Measurements from ENCODE around the gene LTK. TPM values are rescaled to one million over a fixed set of nuclear protein-coding genes. Genes with fewer than 3 reads are reported as not detected.

Gene LTK
- total and polyA plus RNA-seq, 2 of the 8 experiments (the other 6 are each of a cell fraction or from before 2014, with no cell fraction given) = 0.05 to 0.19 TPM

DNA sequence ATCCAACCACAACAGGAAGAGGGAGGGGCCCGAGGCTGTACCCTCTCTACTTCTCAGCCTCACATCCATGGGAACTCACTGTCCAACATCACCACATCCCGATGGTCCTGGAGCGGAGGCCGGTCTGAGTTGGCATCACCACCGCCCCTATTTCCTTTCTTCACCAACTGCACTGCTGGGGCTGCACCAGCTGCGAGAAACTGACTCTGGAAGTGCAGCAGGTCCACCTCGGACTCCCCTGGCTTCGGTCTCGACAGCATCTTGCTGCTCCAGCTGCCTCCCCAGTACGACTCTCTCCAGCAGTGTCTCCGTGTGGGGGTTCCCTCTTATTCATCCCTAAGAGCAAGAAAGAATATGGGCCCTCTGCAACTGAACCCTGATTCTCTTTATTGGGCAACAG is 23.2 kb upstream of the LTK start:
- H3K4ac ChIP-seq (replicated peaks; ENCODE audit: insufficient read length, low read depth, low read length) = no peak overlapping the region
- WGBS, 2 experiments (ENCODE audit: extremely low coverage in 1 of 2, insufficient coverage in 1 of 2, insufficient read length in 1 of 2, insufficient replicate concordance in 2 of 2, low coverage in 1 of 2, low lambda C conversion rate in 2 of 2, missing lambda C conversion rate in 1 of 2) = 95% methylated on average over 11 of the region's 11 CpGs; no CpG with 5 or more reads in 1 of the 2 experiments
- no peak overlapping the region for H4K5ac ChIP-seq (ENCODE audit: insufficient read length, low read depth, low read length)
- no peak overlapping the region for H2BK12ac ChIP-seq (ENCODE audit: low read depth, low read length)
- H3K23ac ChIP-seq (ENCODE audit: insufficient read length) = no peak overlapping the region
- no peak overlapping the region for H2BK15ac ChIP-seq (ENCODE audit: low read length)
- no peaks in the 10 kb centered on the region for H3K79me2 ChIP-seq (ENCODE audit: control insufficient read depth in 1 of 2, insufficient read depth in 2 of 2, low read length in 2 of 2)
- no peak overlapping the region for H2BK20ac ChIP-seq (ENCODE audit: low read length)
- no peaks in the 10 kb centered on the region for H3K79me1 ChIP-seq (ENCODE audit: low read depth, low read length)
- no peak overlapping the region for H3K4me2 ChIP-seq (ENCODE audit: insufficient read depth in 1 of 2, low read depth in 2 of 2, low read length in 2 of 2)
- no peak overlapping the region for H4K8ac ChIP-seq (ENCODE audit: extremely low read depth, insufficient read depth, low read length)
- no peak overlapping the region for H3K14ac ChIP-seq (ENCODE audit: insufficient read length)
- no peak for DNase-seq (ENCODE audit: low read depth in 1 of 2, low spot score in 2 of 2)
- CTCF ChIA-PET (ENCODE audit: partially characterized antibody) = interaction anchor here (1.9 kb wide), 1 partner anchor 67 kb away, joined by 4 read pairs; no protein-coding TSS in a partner anchor
- no peak overlapping the region for H3K27ac ChIP-seq (ENCODE audit: low read depth, low read length)
- no peak overlapping the region for H2AFZ ChIP-seq (ENCODE audit: low read length)
- H3K36me3 ChIP-seq (ENCODE audit: control insufficient read depth in 2 of 4, insufficient read depth in 4 of 4, low read length in 3 of 4) = peaks cover 11 to 46% (median 35%) of the 10 kb centered on the region in 4 experiments
- H2BK120ac ChIP-seq (replicated peaks; ENCODE audit: low read depth, low read length) = no peak overlapping the region
- H3K23me2 ChIP-seq (ENCODE audit: low read depth, low read length) = no peaks in the 10 kb centered on the region
- no peaks in the 10 kb centered on the region for H3K4me1 ChIP-seq (replicated peaks in 1 of 4; ENCODE audit: control insufficient read depth in 3 of 4, insufficient read depth in 4 of 4, low read length in 3 of 4)
- POLR2A ChIA-PET (ENCODE audit: partially characterized antibody) = interaction anchor here (1.1 kb wide), 1 partner anchor 21 kb away, joined by 3 read pairs; no protein-coding TSS in a partner anchor
- FAIRE-seq = no peak
- no peak overlapping the region for H3K4me3 ChIP-seq (ENCODE audit: extremely low read depth in 1 of 4, insufficient read depth in 2 of 4, low read depth in 3 of 4, low read length in 4 of 4)
- H3K56ac ChIP-seq (replicated peaks; ENCODE audit: insufficient read length, low read depth, low read length) = no peak overlapping the region
- H3K9ac ChIP-seq (replicated peaks in 1 of 4; ENCODE audit: extremely low read depth in 1 of 4, low read depth in 3 of 4, low read length in 3 of 4) = no peak overlapping the region
- no peaks in the 10 kb centered on the region for H3K27me3 ChIP-seq (replicated peaks in 1 of 4; ENCODE audit: control insufficient read depth in 3 of 4, extremely low read depth in 1 of 4, insufficient read depth in 3 of 4, low read length in 3 of 4)
- no peak overlapping the region for H3K18ac ChIP-seq (ENCODE audit: extremely low read depth, low read length)
- H4K91ac ChIP-seq (replicated peaks; ENCODE audit: insufficient read length, low read length) = no peak overlapping the region
- H4K20me1 ChIP-seq (replicated peaks in 1 of 2; ENCODE audit: control insufficient read depth in 1 of 2, insufficient read depth in 2 of 2, low read length in 2 of 2) = peaks cover 1 to 2% of the 10 kb centered on the region in 2 experiments
- H3K9me3 ChIP-seq (ENCODE audit: insufficient read depth in 2 of 2, low read depth in 1 of 2, low read length in 1 of 2) = no peaks in the 10 kb centered on the region
- no peak overlapping the region for H2BK5ac ChIP-seq (ENCODE audit: low read depth, low read length)
- H2AK5ac ChIP-seq (ENCODE audit: low read depth, low read length) = no peak overlapping the region
- TF ChIP-seq RNF2 (IDR thresholded peaks at IDR 0.05; ENCODE audit: borderline replicate concordance, low read depth, low read length, missing control alignments, poor library complexity, severe bottlenecking) = no peak
- no peak for TF ChIP-seq SIN3A (conservative IDR thresholded peaks at IDR 0.05 in 1 of 2, IDR thresholded peaks at IDR 0.05 in 1 of 2; ENCODE audit: low read depth in 1 of 2, low read length in 2 of 2)
- no peak for TF ChIP-seq TEAD4 (IDR thresholded peaks at IDR 0.05; ENCODE audit: low read depth, low read length)

Measured in H1 (cell line).